HS-27A (cell line): ENCODE measurements around the gene BICC1.
A peak's percentile ranks its signal among the peaks of the same experiment; 100 is the strongest.

ENCODE experiments used
- DNase-seq: peaks from one replicate; pipeline ENCODE4 v3.0.0-alpha.2; 2012; ENCODE audit warnings: low read depth, missing footprints

Gene BICC1

GRCh38 chr10:58823983-58824382 lies 311.3 kb downstream of the BICC1 start:
- DNase-seq = no peak

DNA sequence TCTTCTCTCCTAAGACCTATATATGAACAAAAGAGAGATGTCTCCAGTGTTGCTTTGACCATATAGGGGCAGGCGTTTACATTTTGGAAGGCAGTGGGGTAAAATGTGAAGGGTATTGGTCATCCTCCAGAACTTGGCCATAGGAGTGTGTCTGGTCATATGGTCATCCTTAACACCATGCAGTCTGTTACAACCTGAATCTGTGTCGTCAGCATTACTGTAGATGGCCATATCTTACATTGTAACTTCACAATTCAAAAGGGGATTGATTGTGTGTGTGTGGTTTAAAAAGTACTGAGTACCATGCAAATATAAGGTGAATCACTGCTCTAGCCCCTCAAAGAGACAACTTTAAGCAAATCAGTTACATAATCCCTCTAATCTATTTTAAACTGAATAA lies 311.7 kb downstream of the BICC1 start:
- DNase-seq = no peak

- DNase-seq = no peak
Observed at GRCh38 chr10:58826694-58827093, 314.0 kb downstream of the BICC1 start.

DNA sequence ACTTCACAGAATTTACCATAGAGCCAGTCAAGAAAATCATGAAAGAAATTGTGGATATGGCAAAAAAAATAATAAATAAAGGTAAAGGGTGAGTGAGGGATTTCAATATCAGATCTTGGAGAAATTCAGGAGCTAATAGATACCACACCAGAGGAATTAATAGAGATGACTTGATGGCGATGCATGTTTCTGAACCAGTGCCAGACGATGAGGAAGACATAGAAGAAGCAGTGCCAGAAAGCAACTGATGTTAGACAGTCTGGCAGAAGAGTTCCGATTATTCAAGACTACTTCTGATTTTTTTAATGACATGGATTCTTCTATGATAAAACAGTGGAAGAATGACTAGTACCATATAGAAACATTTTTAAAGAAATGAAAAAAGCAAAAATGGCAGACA lies 314.7 kb downstream of the BICC1 start:
- DNase-seq = no peak

DNA sequence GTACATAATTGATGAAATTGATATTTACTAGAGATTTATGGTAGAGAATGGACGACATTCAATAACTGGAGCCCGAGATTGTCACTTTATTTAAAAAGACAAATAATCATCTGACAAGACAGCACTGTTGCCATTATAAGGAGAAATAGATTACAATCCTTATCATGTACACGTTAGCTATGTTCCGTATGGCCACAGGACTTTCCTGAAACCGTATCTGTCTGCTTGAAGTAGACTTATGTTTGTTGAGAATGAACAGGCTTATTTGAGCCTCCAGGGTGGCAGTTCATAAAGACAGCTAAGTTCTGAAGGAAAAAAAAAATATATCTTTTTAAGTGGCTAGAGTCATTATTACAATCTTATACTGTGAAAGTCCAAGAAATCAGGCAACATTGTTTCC lies 317.2 kb downstream of the BICC1 start:
- no peak for DNase-seq

- DNase-seq = no peak
Observed at GRCh38 chr10:58830697-58831096, 318.0 kb downstream of the BICC1 start.

- DNase-seq = no peak
Observed at GRCh38 chr10:58833771-58834561, 321.3 kb downstream of the BICC1 start.

DNA sequence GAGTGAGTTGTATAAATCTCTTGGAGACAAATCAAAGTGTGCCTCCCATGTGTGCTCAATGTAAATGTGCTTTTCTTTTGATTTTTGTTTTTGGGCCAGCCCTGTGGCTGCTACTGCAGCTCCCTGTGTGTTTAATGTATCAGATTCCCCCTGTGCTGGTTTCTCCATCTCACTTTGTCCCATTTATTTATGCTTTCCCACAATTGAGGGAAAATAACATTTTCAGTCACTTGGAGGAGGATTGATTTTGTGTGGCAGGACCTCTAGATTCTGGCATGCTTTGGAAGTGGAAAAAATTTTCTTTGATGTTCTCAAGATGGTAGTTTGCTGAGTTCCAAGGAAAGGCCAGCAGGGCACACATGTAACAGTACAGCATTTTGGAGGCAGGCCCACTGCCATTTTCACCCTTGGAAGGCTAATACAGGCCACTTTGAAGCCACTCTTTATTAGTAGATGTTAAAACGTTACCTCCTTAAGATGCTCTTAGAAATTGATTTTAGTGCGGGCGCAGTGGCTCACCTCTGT lies 323.6 kb downstream of the BICC1 start:
- DNase-seq = no peak

DNA sequence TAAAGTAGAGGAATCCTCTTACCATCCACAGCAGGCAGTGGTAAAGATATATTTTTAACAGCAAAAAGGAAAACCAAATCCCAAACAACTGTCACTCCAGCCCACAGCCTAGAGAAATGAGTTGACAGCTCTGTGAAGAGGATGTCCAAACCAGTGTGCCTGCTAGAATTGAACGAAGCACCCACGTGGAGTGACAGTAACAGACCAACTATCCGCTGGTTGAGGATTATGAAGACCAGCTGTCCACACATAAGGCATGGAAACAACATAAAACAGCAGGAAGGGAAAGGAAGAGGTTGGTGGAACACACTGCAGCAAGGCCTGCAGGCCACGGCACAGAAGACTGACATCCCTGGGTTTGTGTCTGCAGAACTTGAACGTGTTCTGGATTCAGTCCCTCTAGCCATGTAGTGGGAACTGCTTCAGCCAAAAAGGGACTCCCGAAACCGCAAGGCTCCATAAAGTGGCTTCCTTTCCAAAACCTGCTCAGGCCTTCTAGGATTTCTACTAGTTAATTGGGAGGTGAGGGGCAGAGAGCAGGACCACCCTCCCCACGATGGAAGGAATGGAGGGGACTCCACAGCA lies 324.4 kb downstream of the BICC1 start:
- DNase-seq = no peak

GRCh38 chr10:58837826-58838225 lies 325.2 kb downstream of the BICC1 start:
- no peak for DNase-seq

- no peak for DNase-seq
Observed at GRCh38 chr10:58838561-58839208, 326.0 kb downstream of the BICC1 start.

DNA sequence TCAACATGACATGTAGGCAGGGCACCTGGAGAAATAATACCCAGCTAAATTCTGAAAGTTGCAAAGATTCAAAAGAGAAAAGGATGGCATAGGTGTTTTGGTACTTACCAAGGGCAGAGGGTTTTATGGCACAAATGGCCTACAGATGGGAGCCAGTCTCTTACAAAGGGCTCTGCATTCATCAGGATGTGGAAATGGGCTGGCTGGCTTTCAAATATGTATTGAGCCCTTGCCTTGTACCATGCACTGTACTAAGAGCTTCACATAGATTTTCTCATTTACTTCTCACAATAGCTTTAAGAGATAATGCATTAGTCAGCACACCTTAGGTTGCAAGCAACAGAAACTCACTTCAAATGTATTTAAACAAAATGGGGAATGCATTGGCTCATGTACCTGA lies 327.1 kb downstream of the BICC1 start:
- DNase-seq = no peak

DNA sequence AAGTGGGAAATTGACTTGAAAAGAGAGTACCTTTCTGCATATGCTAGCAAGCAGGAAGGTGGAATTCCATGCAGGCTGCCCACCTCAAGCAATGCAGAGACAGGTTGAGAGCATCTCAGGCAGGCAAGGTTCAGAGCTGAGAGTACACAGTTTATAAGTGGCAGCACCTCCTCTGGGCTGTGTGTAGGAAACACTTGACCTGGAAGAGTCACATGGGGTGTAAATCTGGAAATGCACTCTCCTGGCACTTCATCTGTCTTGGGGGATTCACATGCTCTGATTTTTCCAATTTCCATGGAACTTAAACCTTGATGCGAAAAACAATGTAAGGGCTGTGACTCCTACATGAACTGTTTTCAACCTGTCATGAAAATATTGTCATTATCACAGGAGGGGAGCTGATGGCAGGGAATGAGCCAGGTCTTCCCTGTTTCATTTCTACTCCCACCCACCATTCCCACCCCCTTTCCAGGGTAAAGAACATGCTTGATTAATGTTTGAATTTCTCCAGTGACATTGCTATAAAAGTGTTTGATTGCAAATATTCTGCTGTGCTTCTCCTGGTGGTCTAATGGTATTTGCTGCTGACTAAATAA lies 328.3 kb downstream of the BICC1 start:
- DNase-seq = no peak

DNA sequence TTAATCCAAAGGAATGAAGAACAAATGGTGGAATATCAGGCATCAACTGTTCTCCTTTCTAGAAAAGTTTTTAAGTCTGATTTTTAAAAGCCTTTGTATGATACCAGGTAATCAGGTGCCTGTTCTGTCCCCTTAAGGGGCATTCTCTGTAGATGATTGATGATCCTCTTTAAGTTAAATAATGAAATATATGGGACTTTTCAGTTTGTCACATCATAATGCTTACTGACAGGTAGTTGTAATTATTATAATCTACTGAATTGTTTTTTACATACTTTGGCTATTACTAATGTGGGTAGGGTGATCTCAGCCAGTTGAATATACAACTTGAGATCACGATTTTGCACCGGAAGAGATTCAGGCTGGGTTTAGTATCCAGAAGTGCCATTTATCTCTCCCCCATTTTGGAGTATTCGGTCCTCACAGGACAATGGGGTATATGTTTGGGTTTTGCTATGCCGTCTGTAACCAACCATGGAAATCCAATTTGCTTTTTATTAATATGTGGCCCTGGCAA lies 330.2 kb downstream of the BICC1 start:
- no peak for DNase-seq

DNA sequence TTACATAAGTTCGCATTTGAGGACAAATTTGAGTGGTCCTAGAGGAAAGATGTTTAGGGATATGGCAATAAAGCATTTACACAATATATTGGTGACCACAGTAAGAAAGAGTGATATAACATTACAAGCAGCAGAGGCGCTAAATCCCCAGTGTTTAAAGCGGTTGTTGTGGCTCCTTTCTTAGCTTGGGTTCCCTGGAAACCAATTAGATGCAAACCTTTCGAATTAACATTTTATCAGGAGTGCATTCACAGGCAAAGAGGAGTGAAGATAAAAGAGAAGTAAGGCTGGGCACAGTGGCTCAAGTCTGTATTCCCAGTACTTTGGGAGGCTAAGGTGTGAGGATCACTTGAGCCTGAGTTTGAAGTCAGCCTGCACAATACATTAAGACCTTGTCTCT lies 331.1 kb downstream of the BICC1 start:
- DNase-seq = no peak

- DNase-seq = no peak
Observed at GRCh38 chr10:58844680-58845079, 332.0 kb downstream of the BICC1 start.

- DNase-seq = no peak
Observed at GRCh38 chr10:58846856-58847255, 334.2 kb downstream of the BICC1 start.

DNA sequence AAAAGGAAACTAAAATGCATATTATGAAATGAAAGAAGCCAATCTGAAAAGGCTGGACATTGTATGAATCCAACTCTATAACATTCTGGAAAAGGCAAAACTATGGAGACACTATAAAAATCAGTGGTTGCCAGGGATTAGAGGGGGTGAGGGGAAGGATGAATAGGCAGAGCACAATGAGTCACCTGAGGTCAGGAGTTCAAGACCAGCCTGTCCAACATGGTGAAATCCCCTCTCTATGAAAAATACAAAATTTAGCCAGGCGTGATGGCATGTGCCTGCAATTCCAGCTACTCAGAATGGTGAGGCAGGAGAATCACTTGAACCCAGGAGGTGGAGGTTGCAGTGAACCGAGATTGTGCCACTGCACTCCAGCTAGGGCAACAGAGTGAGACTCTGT lies 338.9 kb downstream of the BICC1 start:
- no peak for DNase-seq

DNA sequence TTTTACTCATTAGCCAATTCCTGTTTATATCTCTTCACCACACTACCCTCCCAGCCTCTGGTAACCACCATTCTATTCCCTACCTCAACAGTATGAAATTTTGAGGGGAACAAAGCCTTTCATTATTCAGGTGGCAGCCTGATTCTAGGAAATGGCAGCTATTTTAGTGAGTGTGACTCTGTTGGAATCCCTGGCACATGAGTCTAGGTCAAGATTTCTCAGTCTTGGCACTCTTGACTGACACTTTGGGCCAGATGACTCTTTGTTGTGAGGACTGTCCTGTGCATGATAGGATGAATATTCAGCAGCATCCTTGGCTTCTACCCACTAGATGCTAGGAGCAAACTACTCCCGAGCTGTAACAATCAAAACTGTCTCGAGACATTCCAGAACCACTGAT lies 341.0 kb downstream of the BICC1 start:
- no peak for DNase-seq

GRCh38 chr10:58854811-58855210 lies 342.1 kb downstream of the BICC1 start:
- no peak for DNase-seq

- peak; percentile 86 for DNase-seq
Observed at GRCh38 chr10:58856508-58857240, 344.0 kb downstream of the BICC1 start.
